ENCODE measurements around the gene CIB2. TPM values are rescaled to one million over a fixed set of nuclear protein-coding genes. Genes with fewer than 3 reads are reported as not detected.

CIB2 gene
- polyA plus RNA-seq, 1 experiment: 3.7 TPM

- ChIA-PET CTCF (interaction anchor here (1.8 kb wide), 1 partner anchor 39 kb away, joined by 6 read pairs; no protein-coding TSS in a partner anchor), POLR2A (interaction anchor here (0.6 to 1.4 kb wide), 2 partner anchors 24 to 59 kb away, joined by 4 to 7 read pairs; no protein-coding TSS in a partner anchor)
- H3K4me3 ChIP-seq (ENCODE audit: low read depth, low read length): no peak overlapping the region
- H3K27ac ChIP-seq (ENCODE audit: low read depth, low read length): peak overlapping the region; percentile 71
- no peak for TF ChIP-seq CTCF (IDR thresholded peaks at IDR 0.05; ENCODE audit: low read depth, low read length)
- no peak for DNase-seq (ENCODE audit: low read depth, low spot score)
- H3K27me3 ChIP-seq (ENCODE audit: control insufficient read depth, insufficient read depth, low read length): no peaks in the 10 kb centered on the region
- no peaks in the 10 kb centered on the region for H3K9me3 ChIP-seq (ENCODE audit: control insufficient read depth, insufficient read depth, low read length)
Observed at GRCh38 chr15:78069052-78069414, 62.2 kb downstream of the CIB2 start.

- Histone ChIP-seq H3K4me3 (ENCODE audit: low read depth, low read length) (no peak overlapping the region), H3K27me3 (ENCODE audit: control insufficient read depth, insufficient read depth, low read length) (no peaks in the 10 kb centered on the region), H3K27ac (ENCODE audit: low read depth, low read length) (peak overlapping the region; percentile 22), H3K9me3 (ENCODE audit: control insufficient read depth, insufficient read depth, low read length) (no peaks in the 10 kb centered on the region)
- no peak for DNase-seq (ENCODE audit: low read depth, low spot score)
- TF ChIP-seq CTCF (IDR thresholded peaks at IDR 0.05; ENCODE audit: low read depth, low read length): no peak
- POLR2A ChIA-PET: interaction anchor here (0.5 to 4.0 kb wide), 4 partner anchors 10 to 26 kb away, joined by 3 to 24 read pairs (median 3); partner anchors contain the start of gene TBC1D2B
- CTCF ChIA-PET: interaction anchor here (1.4 to 1.5 kb wide), 2 partner anchors 8 to 41 kb away, joined by 5 to 6 read pairs; no protein-coding TSS in a partner anchor
Observed at GRCh38 chr15:78067328-78068228, 63.7 kb downstream of the CIB2 start.

GRCh38 chr15:78065973-78066946 is 65.0 kb downstream of the CIB2 start:
- Histone ChIP-seq H3K9me3 (ENCODE audit: control insufficient read depth, insufficient read depth, low read length) (no peaks in the 10 kb centered on the region), H3K4me3 (ENCODE audit: low read depth, low read length) (no peak overlapping the region), H3K27ac (ENCODE audit: low read depth, low read length) (peak overlapping the region; percentile 92), H3K27me3 (ENCODE audit: control insufficient read depth, insufficient read depth, low read length) (no peaks in the 10 kb centered on the region)
- POLR2A ChIA-PET: interaction anchor here (0.5 to 4.0 kb wide), 4 partner anchors 10 to 83 kb away, joined by 3 to 24 read pairs (median 7); partner anchors contain the start of gene IDH3A
- TF ChIP-seq CTCF (IDR thresholded peaks at IDR 0.05; ENCODE audit: low read depth, low read length): no peak
- CTCF ChIA-PET: no interaction called here
- DNase-seq (ENCODE audit: low read depth, low spot score): no peak

GRCh38 chr15:78065284-78065872 is 65.9 kb downstream of the CIB2 start:
- H3K27me3 ChIP-seq (ENCODE audit: control insufficient read depth, insufficient read depth, low read length): no peaks in the 10 kb centered on the region
- H3K27ac ChIP-seq (ENCODE audit: low read depth, low read length): peak overlapping the region; percentile 98
- no peaks in the 10 kb centered on the region for H3K9me3 ChIP-seq (ENCODE audit: control insufficient read depth, insufficient read depth, low read length)
- H3K4me3 ChIP-seq (ENCODE audit: low read depth, low read length): peak overlapping the region; percentile 25; the same call in 1 of the 2 replicates
- TF ChIP-seq CTCF (IDR thresholded peaks at IDR 0.05; ENCODE audit: low read depth, low read length): no peak
- POLR2A ChIA-PET: interaction anchor here (0.5 to 4.0 kb wide), 4 partner anchors 9 to 84 kb away, joined by 3 to 24 read pairs (median 7); partner anchors contain the start of gene IDH3A
- CTCF ChIA-PET: no interaction called here
- peak; percentile 94 for DNase-seq (ENCODE audit: low read depth, low spot score)

Data from AG04450 (cell line).